ENCODE data around the gene NEDD8.

DNA sequence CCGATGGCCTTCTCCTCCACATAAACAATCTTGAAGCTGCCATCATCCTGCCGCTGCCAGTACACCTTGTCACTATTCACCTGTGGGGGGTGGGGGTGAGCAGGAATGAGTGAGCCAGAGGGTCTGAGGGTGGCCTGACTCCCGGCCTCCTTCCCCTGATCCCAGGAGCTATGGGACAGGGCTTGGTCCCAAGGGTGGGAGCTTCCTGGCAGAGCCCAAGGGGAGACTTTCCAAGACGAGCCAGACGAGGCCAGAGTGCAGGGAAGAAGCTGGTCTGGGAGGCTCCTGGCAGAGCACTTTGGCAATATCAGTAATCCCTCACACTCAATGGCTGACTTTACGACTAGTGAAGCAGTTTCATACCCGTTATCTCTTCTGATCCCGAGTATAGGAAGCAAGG is 23.3 kb upstream of the NEDD8 start:
- TF ChIP-seq, protein P1, sequence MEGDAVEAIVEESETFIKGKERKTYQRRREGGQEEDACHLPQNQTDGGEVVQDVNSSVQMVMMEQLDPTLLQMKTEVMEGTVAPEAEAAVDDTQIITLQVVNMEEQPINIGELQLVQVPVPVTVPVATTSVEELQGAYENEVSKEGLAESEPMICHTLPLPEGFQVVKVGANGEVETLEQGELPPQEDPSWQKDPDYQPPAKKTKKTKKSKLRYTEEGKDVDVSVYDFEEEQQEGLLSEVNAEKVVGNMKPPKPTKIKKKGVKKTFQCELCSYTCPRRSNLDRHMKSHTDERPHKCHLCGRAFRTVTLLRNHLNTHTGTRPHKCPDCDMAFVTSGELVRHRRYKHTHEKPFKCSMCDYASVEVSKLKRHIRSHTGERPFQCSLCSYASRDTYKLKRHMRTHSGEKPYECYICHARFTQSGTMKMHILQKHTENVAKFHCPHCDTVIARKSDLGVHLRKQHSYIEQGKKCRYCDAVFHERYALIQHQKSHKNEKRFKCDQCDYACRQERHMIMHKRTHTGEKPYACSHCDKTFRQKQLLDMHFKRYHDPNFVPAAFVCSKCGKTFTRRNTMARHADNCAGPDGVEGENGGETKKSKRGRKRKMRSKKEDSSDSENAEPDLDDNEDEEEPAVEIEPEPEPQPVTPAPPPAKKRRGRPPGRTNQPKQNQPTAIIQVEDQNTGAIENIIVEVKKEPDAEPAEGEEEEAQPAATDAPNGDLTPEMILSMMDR (IDR thresholded peaks at IDR 0.05): no peak
- no peak for TF ChIP-seq POLR2A (IDR thresholded peaks at IDR 0.05)
